Neural cell (in vitro differentiated cells): ENCODE results near the gene ANKFY1. TPM values are rescaled to one million over a fixed set of nuclear protein-coding genes. Genes with fewer than 3 reads are reported as not detected.

Source experiments
- H2AFZ ChIP-seq: fragments of 200-600, 300-800 bp; sonication (generic), shearing (Covaris generic); 2 replicates; pipeline ENCODE4 v1.6.0; 2014; ENCODE audit warnings: low read depth, mild to moderate bottlenecking, antibody characterized with exemption, low read length, moderate library complexity
- H3F3A ChIP-seq: fragments of 200-600 bp; shearing (Covaris generic); 2 replicates; pipeline ENCODE4 v1.6.1; 2016; ENCODE audit warnings: mild to moderate bottlenecking, moderate library complexity, mixed read lengths, antibody characterized with exemption, low read length; ENCODE audit not compliant: insufficient read depth, poor library complexity, severe bottlenecking
- H3K27ac ChIP-seq: fragments of 200-600, 300-800 bp; sonication (generic), shearing (Covaris generic); 2 replicates; pipeline ENCODE4 v1.5.1; 2014; ENCODE audit warnings: mild to moderate bottlenecking, low read length, moderate library complexity
- H3K27me3 ChIP-seq: fragments of 300-800, 200-600 bp; sonication (generic), shearing (Covaris generic); 2 replicates; pipeline ENCODE4 v1.6.0; 2014; ENCODE audit warnings: mild to moderate bottlenecking, low read depth, low read length, moderate library complexity; ENCODE audit not compliant: insufficient read depth
- H3K36me3 ChIP-seq: fragments of 300-800, 200-600 bp; sonication (generic), shearing (Covaris generic); 2 replicates; pipeline ENCODE4 v1.5.1; 2014; ENCODE audit warnings: mild to moderate bottlenecking, antibody characterized with exemption, low read length, moderate library complexity; ENCODE audit not compliant: insufficient read depth
- H3K4me2 ChIP-seq: fragments of 300-800, 200-600 bp; sonication (generic), shearing (Covaris generic); 2 replicates; pipeline ENCODE4 v1.6.0; 2014; ENCODE audit warnings: mild to moderate bottlenecking, low read length
- H3K4me3 ChIP-seq: fragments of 300-800, 200-600 bp; sonication (generic), shearing (Covaris generic); 2 replicates; pipeline ENCODE4 v1.5.1; 2014; ENCODE audit warnings: mild to moderate bottlenecking, low read length, moderate library complexity
- H3K79me2 ChIP-seq: fragments of 200-600 bp; shearing (Covaris generic); replicated peaks from 2 replicates; pipeline ENCODE4 v1.6.0; 2014; ENCODE audit warnings: mild to moderate bottlenecking, low read length, moderate library complexity; ENCODE audit not compliant: insufficient read depth
- H3K9ac ChIP-seq: fragments of 300-800, 200-600 bp; sonication (generic), shearing (Covaris generic); 2 replicates; pipeline ENCODE4 v1.6.1; 2016; ENCODE audit warnings: mild to moderate bottlenecking, low read length, mixed read lengths
- H3K9me2 ChIP-seq: fragments of 200-600 bp; shearing (Covaris generic); 2 replicates; pipeline ENCODE4 v1.6.1; 2016; ENCODE audit warnings: mild to moderate bottlenecking, low read length, mixed read lengths; ENCODE audit not compliant: insufficient read depth
- H3K9me3 ChIP-seq: fragments of 200-600, 300-800 bp; sonication (generic), shearing (Covaris generic); 2 replicates; pipeline ENCODE4 v1.6.1; 2016; ENCODE audit warnings: mild to moderate bottlenecking, mixed run types, low read length, moderate library complexity, mixed read lengths
- H4K20me1 ChIP-seq: fragments of 200-600 bp; shearing (Covaris generic); 2 replicates; pipeline ENCODE4 v1.6.1; 2016; ENCODE audit warnings: mild to moderate bottlenecking, mixed run types; ENCODE audit not compliant: insufficient read depth
- CTCF ChIP-seq: fragments of 450-650 bp; IDR thresholded peaks from 2 replicates; pipeline ENCODE4 v1.5.1; 2014; ENCODE audit warnings: antibody characterized with exemption, mild to moderate bottlenecking, moderate library complexity; ENCODE audit not compliant: poor library complexity, severe bottlenecking
- EP300 ChIP-seq: fragments of 450-650 bp; conservative IDR thresholded peaks from 2 replicates; pipeline ENCODE4 v1.6.1; 2014; ENCODE audit warnings: antibody characterized with exemption, mild to moderate bottlenecking, moderate library complexity; ENCODE audit not compliant: poor library complexity, severe bottlenecking
- EZH2 ChIP-seq: fragments of 200-600, 300-800 bp; shearing (Covaris generic), sonication (generic); IDR thresholded peaks from 2 replicates; pipeline ENCODE4 v1.6.1; 2014; ENCODE audit warnings: antibody characterized with exemption, low read length, borderline replicate concordance, mild to moderate bottlenecking; ENCODE audit not compliant: insufficient read depth, poor library complexity, severe bottlenecking
- MXI1 ChIP-seq: fragments of 450-650 bp; conservative IDR thresholded peaks from 2 replicates; pipeline ENCODE4 v1.6.1; 2014; ENCODE audit warnings: antibody characterized with exemption, mild to moderate bottlenecking; ENCODE audit not compliant: poor library complexity, severe bottlenecking
- POLR2AphosphoS5 ChIP-seq: IDR thresholded peaks from 2 replicates; pipeline ENCODE4 v1.6.1; 2012
- RAD21 ChIP-seq: fragments of 450-650 bp; conservative IDR thresholded peaks from 2 replicates; pipeline ENCODE4 v1.6.1; 2014; ENCODE audit warnings: antibody characterized with exemption, mild to moderate bottlenecking, moderate library complexity
- REST ChIP-seq: IDR thresholded peaks from 2 replicates; pipeline ENCODE4 v1.6.1; 2012; ENCODE audit warnings: borderline replicate concordance
- SMC3 ChIP-seq: fragments of 450-650 bp; conservative IDR thresholded peaks from 2 replicates; pipeline ENCODE4 v1.6.1; 2014; ENCODE audit warnings: antibody characterized with exemption, mild to moderate bottlenecking, moderate library complexity; ENCODE audit not compliant: poor library complexity
- TAF1 ChIP-seq: IDR thresholded peaks from 2 replicates; pipeline ENCODE4 v1.6.1; 2012; ENCODE audit warnings: low read depth
- polyA plus RNA-seq: library from polyadenylated mRNA; depleted of rRNA; stranded (reverse); fragments of >200 nt; gene quantifications from 2 replicates; pipeline ENCODE4 v1.2.3, GENCODE V29; 2014

The ANKFY1 gene
- polyA plus RNA-seq, 1 donor from 2014 or later = 25.6 TPM

GRCh38 chr17:4232168-4232813, 31.5 kb downstream of the ANKFY1 start:
- no peak overlapping the region for H3K4me3 ChIP-seq
- H3K79me2 ChIP-seq = peaks cover 5% of the 10 kb centered on the region
- no peak overlapping the region for H3K27ac ChIP-seq
- H3F3A ChIP-seq = no peaks in the 10 kb centered on the region
- no peak for TF ChIP-seq RAD21
- TF ChIP-seq POLR2AphosphoS5 = no peak
- TF ChIP-seq EP300 = no peak
- no peak for TF ChIP-seq MXI1
- TF ChIP-seq SMC3 = no peak
- TF ChIP-seq REST = no peak
- TF ChIP-seq EZH2 = no peak
- no peak for TF ChIP-seq CTCF
- TF ChIP-seq TAF1 = no peak
- peaks cover 12% of the 10 kb centered on the region for H3K36me3 ChIP-seq
- H3K9me3 ChIP-seq = no peaks in the 10 kb centered on the region
- no peaks in the 10 kb centered on the region for H3K27me3 ChIP-seq
- no peak overlapping the region for H3K4me2 ChIP-seq
- H4K20me1 ChIP-seq = no peaks in the 10 kb centered on the region
- H3K9me2 ChIP-seq = no peaks in the 10 kb centered on the region
- H3K9ac ChIP-seq = no peak overlapping the region
- no peak overlapping the region for H2AFZ ChIP-seq

GRCh38 chr17:4229627-4230541, 33.9 kb downstream of the ANKFY1 start:
- Histone ChIP-seq H3K4me2 (no peak overlapping the region), H3K9me2 (no peaks in the 10 kb centered on the region), H4K20me1 (no peaks in the 10 kb centered on the region), H3K27me3 (no peaks in the 10 kb centered on the region), H3F3A (no peaks in the 10 kb centered on the region), H3K36me3 (peaks cover 12% of the 10 kb centered on the region), H3K4me3 (no peak overlapping the region), H3K79me2 (no peaks in the 10 kb centered on the region), H3K9ac (no peak overlapping the region), H3K9me3 (no peaks in the 10 kb centered on the region), H3K27ac (no peak overlapping the region), H2AFZ (no peak overlapping the region)
- TF ChIP-seq TAF1 (no peak), RAD21 (no peak), CTCF (no peak), MXI1 (no peak), EZH2 (no peak), SMC3 (no peak), REST (no peak), EP300 (no peak), POLR2AphosphoS5 (no peak)
